ENCODE data around the gene TECPR1.

The TECPR1 gene

GRCh38 chr7:98170966-98171365, 81.1 kb downstream of the TECPR1 start:
- H4K20me1 ChIP-seq (ENCODE audit: insufficient read depth, low read length) = no peaks in the 10 kb centered on the region
- no peak overlapping the region for H3K9ac ChIP-seq (ENCODE audit: low read length)
- no peak for TF ChIP-seq CTCF (IDR thresholded peaks at IDR 0.05; ENCODE audit: low read length)
- TF ChIP-seq EZH2 (IDR thresholded peaks at IDR 0.05; ENCODE audit: borderline replicate concordance, low read length) = no peak
- H3K36me3 ChIP-seq (ENCODE audit: insufficient read depth, low read length) = peaks cover 6% of the 10 kb centered on the region; the same call in 1 of the 2 replicates
- H2AFZ ChIP-seq (ENCODE audit: low read length) = no peak overlapping the region
- H3K27me3 ChIP-seq (ENCODE audit: insufficient read depth, low read length) = no peaks in the 10 kb centered on the region
- H3K4me3 ChIP-seq (ENCODE audit: low read depth, low read length, poor library complexity, severe bottlenecking) = no peak overlapping the region
- no peaks in the 10 kb centered on the region for H3K9me3 ChIP-seq (ENCODE audit: low read length)
- no peaks in the 10 kb centered on the region for H3K79me2 ChIP-seq (ENCODE audit: insufficient read depth, low read length)
- H3K27ac ChIP-seq (ENCODE audit: low read depth, low read length, poor library complexity, severe bottlenecking) = no peak overlapping the region
- H3K4me2 ChIP-seq (ENCODE audit: low read length) = no peak overlapping the region
- H3F3A ChIP-seq (ENCODE audit: insufficient read depth, low read length) = no peaks in the 10 kb centered on the region
- H3K4me1 ChIP-seq (ENCODE audit: insufficient read depth, low read length, severe bottlenecking) = no peaks in the 10 kb centered on the region
- no peaks in the 10 kb centered on the region for H3K9me2 ChIP-seq (ENCODE audit: low read depth, low read length)

- no peak overlapping the region for H2AFZ ChIP-seq (ENCODE audit: low read length)
- peaks cover 6% of the 10 kb centered on the region; the same call in 1 of the 2 replicates for H3K36me3 ChIP-seq (ENCODE audit: insufficient read depth, low read length)
- H3K4me2 ChIP-seq (ENCODE audit: low read length) = no peak overlapping the region
- no peaks in the 10 kb centered on the region for H4K20me1 ChIP-seq (ENCODE audit: insufficient read depth, low read length)
- H3K4me3 ChIP-seq (ENCODE audit: low read depth, low read length, poor library complexity, severe bottlenecking) = no peak overlapping the region
- no peaks in the 10 kb centered on the region for H3K79me2 ChIP-seq (ENCODE audit: insufficient read depth, low read length)
- H3K9ac ChIP-seq (ENCODE audit: low read length) = no peak overlapping the region
- no peaks in the 10 kb centered on the region for H3K9me3 ChIP-seq (ENCODE audit: low read length)
- no peak for TF ChIP-seq EZH2 (IDR thresholded peaks at IDR 0.05; ENCODE audit: borderline replicate concordance, low read length)
- TF ChIP-seq CTCF (IDR thresholded peaks at IDR 0.05; ENCODE audit: low read length) = no peak; the same call in 1 of the 2 replicates
- no peaks in the 10 kb centered on the region for H3K9me2 ChIP-seq (ENCODE audit: low read depth, low read length)
- H3K4me1 ChIP-seq (ENCODE audit: insufficient read depth, low read length, severe bottlenecking) = no peaks in the 10 kb centered on the region
- no peaks in the 10 kb centered on the region for H3F3A ChIP-seq (ENCODE audit: insufficient read depth, low read length)
- H3K27me3 ChIP-seq (ENCODE audit: insufficient read depth, low read length) = no peaks in the 10 kb centered on the region
- H3K27ac ChIP-seq (ENCODE audit: low read depth, low read length, poor library complexity, severe bottlenecking) = no peak overlapping the region
Measured at GRCh38 chr7:98168904-98169621, 83.0 kb downstream of the TECPR1 start.

GRCh38 chr7:98168181-98168903, 83.7 kb downstream of the TECPR1 start:
- H3K4me2 ChIP-seq (ENCODE audit: low read length) = no peak overlapping the region
- no peak overlapping the region for H3K4me3 ChIP-seq (ENCODE audit: low read depth, low read length, poor library complexity, severe bottlenecking)
- no peak for TF ChIP-seq EZH2 (IDR thresholded peaks at IDR 0.05; ENCODE audit: borderline replicate concordance, low read length)
- peak; percentile 83 for TF ChIP-seq CTCF (IDR thresholded peaks at IDR 0.05; ENCODE audit: low read length)
- H3K9ac ChIP-seq (ENCODE audit: low read length) = no peak overlapping the region
- H4K20me1 ChIP-seq (ENCODE audit: insufficient read depth, low read length) = no peaks in the 10 kb centered on the region
- H3F3A ChIP-seq (ENCODE audit: insufficient read depth, low read length) = no peaks in the 10 kb centered on the region
- H3K79me2 ChIP-seq (ENCODE audit: insufficient read depth, low read length) = no peaks in the 10 kb centered on the region
- no peak overlapping the region for H3K27ac ChIP-seq (ENCODE audit: low read depth, low read length, poor library complexity, severe bottlenecking)
- H3K9me3 ChIP-seq (ENCODE audit: low read length) = no peaks in the 10 kb centered on the region
- no peaks in the 10 kb centered on the region for H3K27me3 ChIP-seq (ENCODE audit: insufficient read depth, low read length)
- no peaks in the 10 kb centered on the region for H3K4me1 ChIP-seq (ENCODE audit: insufficient read depth, low read length, severe bottlenecking)
- no peak overlapping the region for H2AFZ ChIP-seq (ENCODE audit: low read length)
- peaks cover 6% of the 10 kb centered on the region; the same call in 1 of the 2 replicates for H3K36me3 ChIP-seq (ENCODE audit: insufficient read depth, low read length)
- no peaks in the 10 kb centered on the region for H3K9me2 ChIP-seq (ENCODE audit: low read depth, low read length)
